Erythroblast (primary cell): ENCODE data around the gene DNAJC3.

Source experiments
- GATA1 ChIP-seq: IDR thresholded peaks from 2 replicates; pipeline ENCODE4 v1.6.1; 2011; ENCODE audit warnings: low read depth, mild to moderate bottlenecking, control low read depth, low read length, moderate library complexity
- POLR2A ChIP-seq: IDR thresholded peaks from 2 replicates; pipeline ENCODE4 v1.6.1; 2011; ENCODE audit warnings: mild to moderate bottlenecking, low read length

DNA sequence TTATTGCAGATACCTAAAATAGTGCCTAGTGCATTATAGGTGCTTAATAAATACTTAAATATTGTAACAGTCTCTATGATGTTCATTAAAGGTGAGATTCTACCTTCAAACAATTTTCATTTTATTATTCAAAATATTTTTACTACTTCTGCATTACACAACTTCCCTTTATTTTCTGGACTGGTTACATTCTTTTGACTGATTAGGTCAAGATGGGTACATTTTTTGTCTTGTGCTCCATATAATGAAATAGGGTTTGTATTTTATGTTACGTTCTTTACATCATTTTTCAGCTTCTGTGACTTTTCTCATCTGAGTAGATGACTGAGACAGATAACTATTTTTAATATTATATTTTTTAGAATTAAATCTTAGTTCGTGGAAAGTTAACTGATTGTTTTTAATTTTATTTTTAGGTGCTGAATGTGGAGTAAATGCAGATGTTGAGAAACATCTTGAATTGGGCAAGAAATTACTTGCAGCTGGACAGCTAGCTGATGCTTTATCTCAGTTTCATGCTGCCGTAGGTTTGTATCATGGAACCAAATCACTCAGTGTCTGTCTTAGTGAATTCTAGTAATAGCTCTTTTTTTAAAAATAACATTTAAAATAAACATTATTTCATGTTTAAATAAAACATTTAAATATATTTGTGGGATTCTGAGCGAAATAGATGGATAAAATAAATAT lies 32.0 kb downstream of the DNAJC3 start:
- TF ChIP-seq POLR2A = no peak
- TF ChIP-seq GATA1 = no peak
